ENCODE results near the gene AKR1E2. TPM values are rescaled to one million over a fixed set of nuclear protein-coding genes. Genes with fewer than 3 reads are reported as not detected.

The AKR1E2 gene
- total and polyA plus RNA-seq, 2 of the 8 experiments (the other 6 are each of a cell fraction or from before 2014, with no cell fraction given), result 2.6 to 3.5 TPM

GRCh38 chr10:4784667-4785333, 41.2 kb upstream of the AKR1E2 start:
- Histone ChIP-seq H2AK5ac (ENCODE audit: low read depth, low read length) (no peak overlapping the region), H4K91ac (replicated peaks; ENCODE audit: insufficient read length, low read length) (no peak overlapping the region), H3K4ac (replicated peaks; ENCODE audit: insufficient read length, low read depth, low read length) (no peak overlapping the region), H2BK15ac (ENCODE audit: low read length) (no peak overlapping the region), H3K27me3 (replicated peaks in 1 of 4; ENCODE audit: control insufficient read depth in 3 of 4, extremely low read depth in 1 of 4, insufficient read depth in 3 of 4, low read length in 3 of 4) (no peaks in the 10 kb centered on the region), H2BK120ac (replicated peaks; ENCODE audit: low read depth, low read length) (no peak overlapping the region), H3K27ac (ENCODE audit: low read depth, low read length) (no peak overlapping the region), H3K14ac (ENCODE audit: insufficient read length) (no peak overlapping the region), H3K9me3 (ENCODE audit: insufficient read depth in 2 of 2, low read depth in 1 of 2, low read length in 1 of 2) (no peaks in the 10 kb centered on the region), H3K36me3 (ENCODE audit: control insufficient read depth in 2 of 4, insufficient read depth in 4 of 4, low read length in 3 of 4) (no peaks in the 10 kb centered on the region), H2BK12ac (ENCODE audit: low read depth, low read length) (no peak overlapping the region), H4K20me1 (replicated peaks in 1 of 2; ENCODE audit: control insufficient read depth in 1 of 2, insufficient read depth in 2 of 2, low read length in 2 of 2) (no peaks in the 10 kb centered on the region), H3K79me2 (ENCODE audit: control insufficient read depth in 1 of 2, insufficient read depth in 2 of 2, low read length in 2 of 2) (no peaks in the 10 kb centered on the region), H4K8ac (ENCODE audit: extremely low read depth, insufficient read depth, low read length) (no peak overlapping the region), H2AFZ (ENCODE audit: low read length) (no peak overlapping the region), H2BK20ac (ENCODE audit: low read length) (no peak overlapping the region), H3K56ac (replicated peaks; ENCODE audit: insufficient read length, low read depth, low read length) (no peak overlapping the region), H3K9ac (replicated peaks in 1 of 4; ENCODE audit: extremely low read depth in 1 of 4, low read depth in 3 of 4, low read length in 3 of 4) (no peak overlapping the region), H3K4me3 (ENCODE audit: extremely low read depth in 1 of 4, insufficient read depth in 2 of 4, low read depth in 3 of 4, low read length in 4 of 4) (no peak overlapping the region), H3K79me1 (ENCODE audit: low read depth, low read length) (no peaks in the 10 kb centered on the region), H2BK5ac (ENCODE audit: low read depth, low read length) (no peak overlapping the region), H3K23ac (ENCODE audit: insufficient read length) (no peak overlapping the region), H3K18ac (ENCODE audit: extremely low read depth, low read length) (no peak overlapping the region), H3K23me2 (ENCODE audit: low read depth, low read length) (no peaks in the 10 kb centered on the region), H3K4me2 (ENCODE audit: insufficient read depth in 1 of 2, low read depth in 2 of 2, low read length in 2 of 2) (no peak overlapping the region), H4K5ac (ENCODE audit: insufficient read length, low read depth, low read length) (no peak overlapping the region), H3K4me1 (replicated peaks in 1 of 4; ENCODE audit: control insufficient read depth in 3 of 4, insufficient read depth in 4 of 4, low read length in 3 of 4) (no peaks in the 10 kb centered on the region)
- TF ChIP-seq SIRT6 (IDR thresholded peaks at IDR 0.05; ENCODE audit: low read length) (no peak), NANOG (IDR thresholded peaks at IDR 0.05; ENCODE audit: insufficient read depth, low read depth, low read length, poor library complexity, severe bottlenecking) (no peak), TBP (IDR thresholded peaks at IDR 0.05; ENCODE audit: low read depth, low read length) (no peak), ATF2 (IDR thresholded peaks at IDR 0.05; ENCODE audit: low read length) (no peak), SRF (IDR thresholded peaks at IDR 0.05; ENCODE audit: low read depth, low read length) (no peak), RNF2 (IDR thresholded peaks at IDR 0.05; ENCODE audit: borderline replicate concordance, low read depth, low read length, missing control alignments, poor library complexity, severe bottlenecking) (no peak), TEAD4 (IDR thresholded peaks at IDR 0.05; ENCODE audit: low read depth, low read length) (no peak), CTBP2 (IDR thresholded peaks at IDR 0.05; ENCODE audit: borderline replicate concordance, insufficient read depth, insufficient read length, low read length) (no peak)
- FAIRE-seq, result no peak
- POLR2A ChIA-PET (ENCODE audit: partially characterized antibody), result no interaction called here
- CTCF ChIA-PET (ENCODE audit: partially characterized antibody), result no interaction called here
- DNase-seq (ENCODE audit: low read depth in 1 of 2, low spot score in 2 of 2), result no peak
- WGBS, 2 experiments (ENCODE audit: extremely low coverage in 1 of 2, insufficient coverage in 1 of 2, insufficient read length in 1 of 2, insufficient replicate concordance in 2 of 2, low coverage in 1 of 2, low lambda C conversion rate in 2 of 2, missing lambda C conversion rate in 1 of 2), result 90% methylated on average over 8 of the region's 8 CpGs; no CpG with 5 or more reads in 1 of the 2 experiments
